Activated T-cell treated with anti-CD3 and anti-CD28 coated beads, Interleukin-2, amount 50 U/mL, for 72 hours (primary cell): ENCODE results near the gene TMEM131. TPM values are rescaled to one million over a fixed set of nuclear protein-coding genes. Genes with fewer than 3 reads are reported as not detected.
"Not testable (repeated sequence)": the region's sequence is repeated elsewhere in the genome, so short reads cannot be mapped to it uniquely, and the experiment has no call there.

ENCODE experiments used
- ATAC-seq, 2 donors: fragments of 150-1000 bp; cut with Tn5 transposase; replicated peaks in 1 of 2; 2 replicates each; pipeline ENCODE4 v1.10.0; 2021; ENCODE audit warnings: moderate library complexity in 2 of 2, mild to moderate bottlenecking in 1 of 2
- DNase-seq, 2 donors: peaks; one replicate each; pipeline ENCODE4 v3.0.0; 2021 to 2022; ENCODE audit warnings: mixed read lengths in 1 of 2
- H3K27ac Mint-ChIP-seq: one replicate; pipeline ENCODE4 v1.8.0; 2022; ENCODE audit warnings: mild to moderate bottlenecking, moderate library complexity, mixed read lengths
- H3K27me3 Mint-ChIP-seq: one replicate; pipeline ENCODE4 v1.8.0; 2022; ENCODE audit warnings: low read depth, mixed read lengths
- H3K36me3 Mint-ChIP-seq, 2 donors: one replicate each; pipeline ENCODE4 v1.8.0; 2022; ENCODE audit warnings: mixed read lengths in 2 of 2, mild to moderate bottlenecking in 1 of 2; ENCODE audit not compliant: insufficient read depth in 2 of 2
- H3K4me1 Mint-ChIP-seq: one replicate; pipeline ENCODE4 v1.8.0; 2022; ENCODE audit warnings: low read depth, mixed read lengths
- H3K4me3 Mint-ChIP-seq, 2 donors: one replicate each; pipeline ENCODE4 v1.8.0; 2022; ENCODE audit warnings: mild to moderate bottlenecking in 2 of 2, mixed read lengths in 2 of 2, moderate library complexity in 2 of 2
- H3K9me3 Mint-ChIP-seq, 2 donors: one replicate each; pipeline ENCODE4 v1.8.0; 2022; ENCODE audit warnings: mixed read lengths in 2 of 2
- total RNA-seq, 2 donors: library from RNA; stranded (reverse); gene quantifications; one replicate each; pipeline ENCODE4 v1.2.3, GENCODE V29; 2022

TMEM131 gene
- total RNA-seq, 2 donors from 2014 or later = 40.3 to 40.5 TPM

DNA sequence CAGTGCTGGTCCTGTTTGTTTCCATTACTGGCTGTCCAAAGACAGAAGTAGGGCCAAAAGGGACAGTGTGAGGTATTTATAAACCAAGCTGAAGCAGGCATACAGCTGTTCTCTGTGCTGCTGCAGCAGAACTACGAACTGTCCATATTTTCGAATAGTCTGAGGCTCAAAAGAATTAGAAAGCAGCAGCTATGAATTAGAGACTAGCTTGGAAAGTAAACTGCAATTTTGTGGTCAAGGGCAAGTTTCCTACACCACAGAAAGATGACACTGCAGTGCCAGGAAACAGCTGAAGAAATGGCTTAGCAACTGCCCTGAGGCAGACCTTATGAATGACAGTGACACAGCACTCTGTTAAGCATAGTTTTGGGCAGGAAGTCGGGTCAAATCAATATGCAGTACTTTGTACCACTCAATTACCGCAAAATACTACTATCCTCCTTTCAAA, 125.3 kb downstream of the TMEM131 start:
- no peaks in the 10 kb centered on the region for H3K27me3 Mint-ChIP-seq
- peak overlapping the region; percentile 41 to 70 for H3K4me3 Mint-ChIP-seq
- peak; percentile 60 to 64 for DNase-seq

DNA sequence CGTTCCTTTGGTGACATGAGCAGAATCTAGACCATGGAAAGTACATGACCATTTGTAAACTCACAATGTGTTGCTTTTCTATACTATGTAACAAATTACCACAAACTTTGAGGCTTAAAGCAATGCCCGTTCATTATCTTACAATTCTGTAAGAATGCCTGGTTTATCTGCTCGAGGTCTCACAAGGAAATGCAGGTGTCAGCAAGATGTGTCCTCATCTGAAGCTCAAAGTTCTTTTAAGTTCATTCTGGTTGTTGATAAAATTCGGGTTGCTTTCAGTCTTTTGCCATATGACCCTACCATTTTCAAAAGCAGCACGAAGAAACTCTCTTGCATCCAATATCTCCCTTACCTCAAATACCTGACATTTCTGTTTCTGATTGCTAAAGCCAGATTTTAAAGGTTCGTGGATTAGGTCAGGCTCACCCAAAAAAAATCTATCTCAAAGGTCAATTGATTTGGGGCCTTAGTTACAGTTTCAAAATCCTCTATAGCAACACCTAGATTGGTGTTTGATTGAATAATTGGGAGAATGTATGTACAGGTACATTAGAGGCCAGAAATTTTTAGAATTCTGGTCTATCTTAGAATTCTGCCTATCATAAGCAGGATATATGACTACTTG, 125.9 kb downstream of the TMEM131 start:
- Mint-ChIP-seq H3K36me3 (peaks cover 2 to 5% of the 10 kb centered on the region in 2 donors), H3K27me3 (no peaks in the 10 kb centered on the region), H3K4me1 (peaks cover 30% of the 10 kb centered on the region), H3K27ac (peak overlapping the region; percentile 38), H3K4me3 (peak overlapping the region in 1 of 2 donors; percentile 70), H3K9me3 (peaks cover 3% of the 10 kb centered on the region in 2 donors)
- ATAC-seq (no peak), DNase-seq (no peak)

More for the DNA sequence above, 125.3 kb downstream of the TMEM131 start:
- H3K27ac Mint-ChIP-seq = peak overlapping the region; percentile 15
- H3K9me3 Mint-ChIP-seq = peaks cover 3% of the 10 kb centered on the region in 2 donors
- peaks cover 2 to 5% of the 10 kb centered on the region in 2 donors for H3K36me3 Mint-ChIP-seq
- H3K4me1 Mint-ChIP-seq = peaks cover 30% of the 10 kb centered on the region
- peak; percentile 99 to 100 for ATAC-seq

DNA sequence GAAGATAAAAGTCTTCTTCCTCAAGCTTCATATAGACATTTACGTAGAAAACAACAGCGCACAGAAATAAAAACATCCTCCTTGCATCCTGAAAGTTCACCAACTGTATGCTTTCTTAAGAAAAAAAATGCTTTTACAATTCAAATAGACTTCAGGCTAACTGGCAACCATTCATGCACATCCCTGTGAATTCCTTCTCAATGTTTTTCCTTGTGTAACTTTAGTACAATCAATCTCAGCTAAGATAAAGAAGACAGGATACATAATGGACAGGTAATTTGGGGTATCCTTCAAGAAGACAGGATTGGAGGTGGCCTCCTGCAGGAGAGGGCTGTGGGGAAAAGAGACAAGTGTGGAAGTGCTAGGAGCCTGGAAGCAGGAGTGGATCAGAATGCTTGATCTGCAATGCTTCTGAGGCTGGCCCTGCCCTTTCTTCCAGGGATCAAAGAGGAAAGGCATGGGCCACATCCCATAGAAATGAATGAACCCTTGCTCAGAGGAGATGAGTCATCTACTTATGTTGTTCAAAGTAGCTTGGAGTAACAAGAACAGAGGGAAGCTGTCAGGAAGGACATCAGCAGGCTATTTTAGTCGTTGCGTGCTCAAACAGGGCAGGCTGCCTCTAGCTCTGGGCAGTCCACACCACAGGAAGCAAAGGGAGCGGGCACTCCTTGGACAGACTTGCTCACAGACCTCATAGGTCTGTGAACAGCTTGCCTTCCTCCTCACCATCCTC, 126.6 kb downstream of the TMEM131 start:
- no peak overlapping the region for H3K27ac Mint-ChIP-seq
- no peak for DNase-seq
- H3K9me3 Mint-ChIP-seq = peaks cover 3% of the 10 kb centered on the region in 2 donors
- no peak for ATAC-seq
- H3K27me3 Mint-ChIP-seq = no peaks in the 10 kb centered on the region
- H3K4me1 Mint-ChIP-seq = peaks cover 30% of the 10 kb centered on the region
- H3K36me3 Mint-ChIP-seq = peaks cover 2 to 5% of the 10 kb centered on the region in 2 donors
- H3K4me3 Mint-ChIP-seq = no peak overlapping the region

DNA sequence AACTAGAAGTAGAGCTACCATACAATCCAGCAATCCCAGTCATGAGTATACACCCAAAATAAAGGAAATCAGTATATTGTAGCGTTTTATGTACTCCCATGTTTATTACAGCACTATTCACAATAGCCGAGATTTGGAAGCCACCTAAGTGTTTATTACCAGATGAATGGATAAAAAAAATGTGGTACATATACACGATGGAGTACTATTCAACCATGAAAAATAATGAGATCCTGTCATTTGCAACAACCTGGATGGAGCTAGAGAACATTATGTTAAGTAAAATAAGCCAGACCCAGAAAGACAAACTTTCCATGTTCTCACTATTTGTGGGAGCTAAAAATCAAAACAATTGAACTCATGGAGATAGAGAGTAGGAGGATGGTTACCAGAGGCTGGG, 131.9 kb downstream of the TMEM131 start:
- no peak for ATAC-seq
- H3K36me3 Mint-ChIP-seq = peaks cover 5 to 10% of the 10 kb centered on the region in 2 donors
- no peak overlapping the region for H3K27ac Mint-ChIP-seq
- peaks cover 8% of the 10 kb centered on the region for H3K4me1 Mint-ChIP-seq
- DNase-seq = no peak
- peaks cover 3 to 8% of the 10 kb centered on the region in 2 donors for H3K9me3 Mint-ChIP-seq
- no peaks in the 10 kb centered on the region for H3K27me3 Mint-ChIP-seq
- no peak overlapping the region for H3K4me3 Mint-ChIP-seq

DNA sequence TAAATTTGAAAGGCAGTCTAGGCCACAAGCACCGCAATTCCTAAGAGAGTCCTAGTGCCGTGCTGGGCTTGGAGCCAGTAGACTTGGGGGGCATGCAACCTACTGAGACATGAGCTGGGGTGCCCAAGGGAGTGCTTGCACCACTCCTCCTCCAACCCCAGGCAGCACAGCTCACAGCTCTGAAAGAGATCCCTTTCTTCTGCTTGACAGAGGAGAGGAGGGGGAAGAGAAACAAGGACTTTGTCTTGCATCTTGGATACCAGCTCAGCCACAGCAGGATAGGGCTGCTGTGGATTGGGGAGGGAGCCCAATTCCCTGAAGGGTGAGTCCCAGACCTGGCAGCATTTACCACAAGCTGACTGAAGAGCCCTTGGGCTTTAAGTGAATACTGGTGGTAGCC, 134.6 kb downstream of the TMEM131 start:
- ATAC-seq (no peak), DNase-seq (no peak)
- Mint-ChIP-seq H3K4me3 (no peak overlapping the region), H3K9me3 (peaks cover 2 to 5% of the 10 kb centered on the region in 2 donors), H3K27ac (no peak overlapping the region), H3K36me3 (peaks cover 3 to 5% of the 10 kb centered on the region in 2 donors), H3K27me3 (no peaks in the 10 kb centered on the region), H3K4me1 (peaks cover 8% of the 10 kb centered on the region)

DNA sequence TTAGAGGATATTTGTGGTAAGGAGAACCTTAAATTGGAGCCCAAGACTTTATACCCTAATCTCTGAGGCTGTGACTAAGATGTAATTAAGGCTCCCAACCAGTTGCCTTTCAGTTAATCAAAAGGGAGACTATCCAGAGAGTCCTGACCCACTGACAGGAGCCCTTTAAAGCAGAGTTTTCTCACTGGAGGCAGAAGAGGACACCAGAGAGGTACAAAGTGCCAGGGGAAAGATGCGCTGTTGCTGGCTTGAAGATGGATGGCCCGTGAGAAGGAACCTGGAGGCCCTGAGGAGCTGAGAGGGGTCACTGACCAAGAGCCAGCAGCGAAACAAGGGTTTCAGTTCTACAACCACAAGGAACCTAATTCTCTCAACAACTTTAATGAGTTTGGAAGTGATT, 137.3 kb downstream of the TMEM131 start:
- no peaks in the 10 kb centered on the region for H3K27me3 Mint-ChIP-seq
- H3K4me1 Mint-ChIP-seq = peaks cover 3% of the 10 kb centered on the region
- no peaks in the 10 kb centered on the region for H3K9me3 Mint-ChIP-seq
- DNase-seq = no peak
- no peak overlapping the region for H3K27ac Mint-ChIP-seq
- ATAC-seq = no peak
- peaks cover 2 to 7% of the 10 kb centered on the region in 2 donors for H3K36me3 Mint-ChIP-seq
- H3K4me3 Mint-ChIP-seq = no peak overlapping the region

DNA sequence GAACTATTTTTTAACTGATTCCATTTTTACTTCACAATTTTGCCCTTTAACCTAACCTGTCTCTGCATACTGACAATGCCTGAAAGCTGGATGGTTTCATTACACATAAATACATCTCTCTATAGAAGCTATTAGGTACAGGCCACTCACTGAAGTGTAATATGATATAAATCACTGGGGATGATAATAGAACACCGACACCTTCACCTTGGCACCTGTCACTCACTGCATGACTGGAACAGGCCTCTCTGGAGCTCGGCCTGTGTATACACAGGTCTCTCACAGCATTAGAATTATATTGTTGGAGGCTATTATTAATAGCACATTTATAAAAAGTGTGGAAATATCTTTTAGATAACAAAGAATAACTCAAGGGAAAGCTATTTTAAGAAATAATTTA, 138.2 kb downstream of the TMEM131 start:
- DNase-seq = no peak
- no peak for ATAC-seq
- Mint-ChIP-seq H3K4me1 (no peaks in the 10 kb centered on the region), H3K27me3 (no peaks in the 10 kb centered on the region), H3K9me3 (no peaks in the 10 kb centered on the region), H3K4me3 (no peak overlapping the region), H3K27ac (no peak overlapping the region), H3K36me3 (peaks cover 0 to 7% of the 10 kb centered on the region in 2 donors)

DNA sequence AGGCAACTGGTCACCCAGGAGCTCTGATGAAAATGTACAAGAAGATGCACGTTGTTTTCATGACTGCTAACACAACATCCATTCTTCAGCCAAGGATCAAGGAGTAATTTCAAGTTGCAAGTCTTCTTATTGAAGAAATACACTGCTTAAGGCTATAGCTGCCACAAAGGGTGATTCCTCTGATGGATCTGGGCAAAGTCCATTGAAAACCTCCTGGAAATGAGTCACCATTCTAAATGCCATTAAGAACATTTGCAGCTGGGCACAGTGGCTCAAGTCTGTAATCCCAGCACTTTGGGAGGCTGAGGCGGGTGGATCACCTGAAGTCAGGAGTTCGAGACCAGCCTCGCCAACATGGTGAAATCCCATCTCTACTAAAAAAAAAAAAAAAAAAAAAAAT, 142.7 kb downstream of the TMEM131 start:
- not testable (repeated sequence) for H3K9me3 Mint-ChIP-seq, ATAC-seq, H3K4me3 Mint-ChIP-seq, DNase-seq, H3K27ac Mint-ChIP-seq, H3K36me3 Mint-ChIP-seq, H3K27me3 Mint-ChIP-seq
- peaks cover 30% of the 10 kb centered on the region for H3K4me1 Mint-ChIP-seq

DNA sequence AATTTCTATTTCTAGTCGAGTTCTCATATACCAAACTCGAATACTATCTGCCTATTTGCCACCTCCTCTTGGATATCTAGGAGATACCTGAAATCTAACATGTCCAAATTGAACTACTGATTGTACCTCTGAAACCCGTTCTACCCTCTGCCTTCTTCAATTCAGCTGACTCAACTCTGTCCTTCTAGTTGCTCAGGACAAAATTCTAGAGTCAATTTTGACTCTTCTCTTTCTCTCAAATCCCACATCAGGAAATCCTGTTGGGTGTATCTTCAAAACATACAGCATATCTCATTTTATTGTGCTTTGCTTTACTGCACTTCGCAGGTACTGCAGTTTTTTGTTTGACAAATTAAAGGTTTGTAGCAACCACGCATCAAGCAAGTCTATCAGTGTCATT, 144.6 kb downstream of the TMEM131 start:
- Mint-ChIP-seq H3K27ac (peak overlapping the region; percentile 10), H3K4me1 (peaks cover 32% of the 10 kb centered on the region), H3K27me3 (no peaks in the 10 kb centered on the region), H3K9me3 (no peaks in the 10 kb centered on the region), H3K4me3 (peak overlapping the region; percentile 5 to 18), H3K36me3 (peaks cover 0 to 4% of the 10 kb centered on the region in 2 donors)
- peak; percentile 56 to 58 for ATAC-seq
- DNase-seq = peak in 1 of 2 donors; percentile 10

GRCh38 chr2:97849881-97850528, 145.7 kb downstream of the TMEM131 start:
- no peaks in the 10 kb centered on the region for H3K9me3 Mint-ChIP-seq
- H3K27me3 Mint-ChIP-seq = no peaks in the 10 kb centered on the region
- peak overlapping the region; percentile 3 to 64 for H3K4me3 Mint-ChIP-seq
- H3K4me1 Mint-ChIP-seq = peaks cover 40% of the 10 kb centered on the region
- DNase-seq = peak; percentile 34 to 42
- peaks cover 0 to 4% of the 10 kb centered on the region in 2 donors for H3K36me3 Mint-ChIP-seq
- ATAC-seq = peak; percentile 94
- H3K27ac Mint-ChIP-seq = peak overlapping the region; percentile 51

DNA sequence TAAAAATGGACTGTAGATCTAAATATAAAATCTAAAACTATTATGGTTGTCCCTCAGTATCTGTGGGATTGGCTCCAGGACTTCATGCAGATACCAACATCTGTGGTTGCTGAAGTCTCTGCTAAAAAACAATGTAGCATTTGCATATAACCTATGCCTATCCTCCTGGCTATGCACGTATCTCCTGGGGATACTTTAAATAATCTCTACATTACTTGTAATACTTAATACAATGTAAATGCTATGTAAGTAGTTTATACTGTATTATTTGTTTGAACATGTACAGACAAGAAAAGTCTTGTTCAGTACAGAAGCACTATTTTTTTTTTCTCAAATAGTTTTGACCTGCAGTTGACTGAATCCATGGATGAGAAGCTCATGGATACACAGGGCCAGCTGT, 147.4 kb downstream of the TMEM131 start:
- H3K4me3 Mint-ChIP-seq = no peak overlapping the region
- DNase-seq = no peak
- no peak overlapping the region for H3K27ac Mint-ChIP-seq
- ATAC-seq = no peak
- no peaks in the 10 kb centered on the region for H3K27me3 Mint-ChIP-seq
- H3K9me3 Mint-ChIP-seq = no peaks in the 10 kb centered on the region
- peaks cover 40% of the 10 kb centered on the region for H3K4me1 Mint-ChIP-seq
- no peaks in the 10 kb centered on the region for H3K36me3 Mint-ChIP-seq

DNA sequence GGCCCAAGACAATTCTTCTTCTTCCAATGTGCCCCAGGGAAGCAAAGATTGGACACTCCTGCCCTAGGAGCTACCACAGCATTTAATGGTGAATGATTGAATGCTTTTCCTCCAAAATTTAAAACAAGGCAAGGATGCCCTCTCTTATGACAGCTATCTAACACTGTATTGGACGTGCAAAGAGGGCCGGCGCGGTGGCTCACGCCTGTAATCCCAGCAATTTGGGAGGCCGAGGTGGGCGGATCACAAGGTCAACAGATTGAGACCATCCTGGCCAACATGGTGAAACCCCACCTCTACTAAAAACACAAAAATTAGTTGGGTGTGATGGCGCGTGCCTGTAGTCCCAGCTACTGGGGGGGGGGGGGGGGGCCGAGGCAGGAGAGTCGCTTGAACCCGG, 149.0 kb downstream of the TMEM131 start:
- H3K4me3 Mint-ChIP-seq, H3K27ac Mint-ChIP-seq, H3K36me3 Mint-ChIP-seq, H3K27me3 Mint-ChIP-seq, ATAC-seq, H3K9me3 Mint-ChIP-seq, DNase-seq: not testable (repeated sequence)
- H3K4me1 Mint-ChIP-seq = peaks cover 38% of the 10 kb centered on the region

DNA sequence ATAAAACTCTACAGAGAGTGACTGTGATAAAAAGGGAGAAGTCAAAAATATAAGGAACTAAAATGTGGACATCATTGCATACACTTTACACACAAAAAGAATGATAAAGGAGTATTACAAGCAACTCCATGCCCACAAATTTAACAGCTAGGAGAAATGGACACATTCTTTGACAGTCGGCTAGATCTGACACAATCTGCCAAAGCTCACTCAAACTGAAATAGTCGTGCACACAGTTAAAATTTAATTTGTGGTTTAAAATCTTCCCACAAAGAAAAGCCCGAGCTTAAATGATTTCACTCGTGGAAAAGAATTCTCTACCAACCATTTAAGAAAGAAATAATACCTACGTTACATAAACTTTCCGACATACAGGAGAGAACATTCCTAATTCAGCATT, 149.9 kb downstream of the TMEM131 start:
- H3K4me1 Mint-ChIP-seq = peaks cover 29% of the 10 kb centered on the region
- no peaks in the 10 kb centered on the region for H3K27me3 Mint-ChIP-seq
- no peaks in the 10 kb centered on the region for H3K9me3 Mint-ChIP-seq
- H3K36me3 Mint-ChIP-seq = peaks cover 1 to 3% of the 10 kb centered on the region in 2 donors
- H3K4me3 Mint-ChIP-seq = no peak overlapping the region
- no peak for ATAC-seq
- DNase-seq = no peak
- H3K27ac Mint-ChIP-seq = no peak overlapping the region
